ENCODE data around the gene TNIP3.

Gene TNIP3

GRCh38 chr4:121156822-121157769, 7.0 kb downstream of the TNIP3 start:
- DNase-seq (ENCODE audit: low read depth) = peak; percentile 33
- peak overlapping the region; percentile 45 for H3K4me3 ChIP-seq (ENCODE audit: low read length)
- no peak for TF ChIP-seq CTCF (IDR thresholded peaks at IDR 0.05; ENCODE audit: insufficient read depth, low read depth, low read length, missing control alignments)

- no peak for TF ChIP-seq CTCF (IDR thresholded peaks at IDR 0.05; ENCODE audit: insufficient read depth, low read depth, low read length, missing control alignments)
- DNase-seq (ENCODE audit: low read depth) = peak; percentile 93
These were observed 8.2 kb downstream of the TNIP3 start for GRCh38 chr4:121155893-121156292.

GRCh38 chr4:121154103-121154515, 10.0 kb downstream of the TNIP3 start:
- H3K4me3 ChIP-seq (ENCODE audit: low read length) = no peak overlapping the region
- TF ChIP-seq CTCF (IDR thresholded peaks at IDR 0.05; ENCODE audit: insufficient read depth, low read depth, low read length, missing control alignments) = no peak
- no peak for DNase-seq (ENCODE audit: low read depth)

More at GRCh38 chr4:121155893-121156292, 8.2 kb downstream of the TNIP3 start:
- H3K4me3 ChIP-seq (ENCODE audit: low read length) = peak overlapping the region; percentile 35

- no peak for DNase-seq (ENCODE audit: low read depth)
- no peak overlapping the region for H3K4me3 ChIP-seq (ENCODE audit: low read length)
- no peak for TF ChIP-seq CTCF (IDR thresholded peaks at IDR 0.05; ENCODE audit: insufficient read depth, low read depth, low read length, missing control alignments)
These were observed 12.2 kb downstream of the TNIP3 start for GRCh38 chr4:121151942-121152341.

GRCh38 chr4:121150486-121150885, 13.6 kb downstream of the TNIP3 start:
- no peak for TF ChIP-seq CTCF (IDR thresholded peaks at IDR 0.05; ENCODE audit: insufficient read depth, low read depth, low read length, missing control alignments)
- no peak for DNase-seq (ENCODE audit: low read depth)
- H3K4me3 ChIP-seq (ENCODE audit: low read length) = no peak overlapping the region

- DNase-seq (ENCODE audit: low read depth) = no peak
- H3K4me3 ChIP-seq (ENCODE audit: low read length) = no peak overlapping the region
- no peak for TF ChIP-seq CTCF (IDR thresholded peaks at IDR 0.05; ENCODE audit: insufficient read depth, low read depth, low read length, missing control alignments)
These were observed 14.1 kb downstream of the TNIP3 start for GRCh38 chr4:121150003-121150402.
